Measurements from ENCODE around the gene PDC. TPM values are rescaled to one million over a fixed set of nuclear protein-coding genes. Genes with fewer than 3 reads are reported as not detected.

PDC gene
- total RNA-seq, 1 experiment from 2014 or later: not detected

Other genes with a start within 250 kb of the PDC start
- gene PRG4, start 164.8 kb downstream of the PDC start, total RNA-seq (2014; rRNA removed; shearing (Covaris generic)): 0.10 and 0.13 TPM in 2 replicates
- gene TPR, start 85.9 kb downstream of the PDC start, total RNA-seq (2014; rRNA removed; shearing (Covaris generic)): 71.2 and 101 TPM in 2 replicates
- 16.4 and 22.4 TPM in 2 replicates for gene ODR4, start 85.3 kb downstream of the PDC start, total RNA-seq (2014; rRNA removed; shearing (Covaris generic))
- gene PTGS2, start 219.3 kb upstream of the PDC start, total RNA-seq (2014; rRNA removed; shearing (Covaris generic)): not detected in 2 replicates